GM23248 (cell line): Measurements from ENCODE around the gene FSD2.

ENCODE experiments used
- EZH2 ChIP-seq: fragments of 200-600 bp; sonication (generic); IDR thresholded peaks from 2 replicates; pipeline ENCODE4 v1.6.1; 2018; ENCODE audit warnings: antibody characterized with exemption, mild to moderate bottlenecking; ENCODE audit not compliant: insufficient read depth, poor library complexity, severe bottlenecking
- EZH2phosphoT487 ChIP-seq: fragments of 200-600 bp; sonication (generic); IDR thresholded peaks from 2 replicates; pipeline ENCODE4 v1.6.1; 2018; ENCODE audit warnings: antibody characterized with exemption, moderate library complexity, mild to moderate bottlenecking, low read depth; ENCODE audit not compliant: insufficient read depth

- TF ChIP-seq EZH2 (no peak), EZH2phosphoT487 (no peak)
Observed at GRCh38 chr15:82714016-82714415, 91.9 kb downstream of the FSD2 start.
